Neuronal stem cell (in vitro differentiated cells): ENCODE results near the gene CGB7.
A peak's percentile ranks its signal among the peaks of the same experiment; 100 is the strongest.

Experiments
- DNase-seq: peaks from one replicate; pipeline ENCODE4 v3.0.0-alpha.2; 2013; ENCODE audit warnings: low spot score
- H2AFZ ChIP-seq: one replicate; pipeline ENCODE4 v1.6.1; 2013; ENCODE audit warnings: mild to moderate bottlenecking, low read length, inconsistent platforms
- H2AK5ac ChIP-seq: 2 replicates; pipeline ENCODE4 v1.6.1; 2013; ENCODE audit warnings: low read depth, mild to moderate bottlenecking, inconsistent platforms, low read length, moderate library complexity, mixed read lengths
- H2BK120ac ChIP-seq: 2 replicates; pipeline ENCODE4 v1.6.1; 2013; ENCODE audit warnings: low read depth, mild to moderate bottlenecking, inconsistent platforms, low read length, moderate library complexity, mixed read lengths
- H2BK12ac ChIP-seq: one replicate; pipeline ENCODE4 v1.6.1; 2013; ENCODE audit warnings: low read length, inconsistent platforms
- H2BK15ac ChIP-seq: 2 replicates; pipeline ENCODE4 v1.6.1; 2013; ENCODE audit warnings: mild to moderate bottlenecking, low read length, inconsistent platforms, mixed read lengths
- H2BK5ac ChIP-seq: one replicate; pipeline ENCODE4 v1.6.1; 2013; ENCODE audit warnings: inconsistent platforms, mild to moderate bottlenecking, low read length, moderate library complexity
- H3K14ac ChIP-seq: one replicate; pipeline ENCODE4 v1.6.1; 2013; ENCODE audit warnings: low read length, inconsistent platforms
- H3K18ac ChIP-seq: 2 replicates; pipeline ENCODE4 v1.6.1; 2013; ENCODE audit warnings: low read length, inconsistent platforms
- H3K23ac ChIP-seq: 2 replicates; pipeline ENCODE4 v1.6.1; 2013; ENCODE audit warnings: low read depth, mild to moderate bottlenecking, mixed read lengths, low read length, inconsistent platforms; ENCODE audit not compliant: poor library complexity
- H3K27ac ChIP-seq: replicated peaks from 3 replicates; pipeline ENCODE4 v1.5.1; 2013; ENCODE audit warnings: low read length, inconsistent platforms
- H3K27me3 ChIP-seq, 3 experiments: 2 replicates each; pipeline ENCODE4 v1.6.1; 2013; ENCODE audit warnings: low read length in 3 of 3, mild to moderate bottlenecking in 2 of 3, inconsistent platforms in 1 of 3, low read depth in 1 of 3, mixed read lengths in 1 of 3, moderate library complexity in 1 of 3; ENCODE audit not compliant: control insufficient read depth in 3 of 3, insufficient read depth in 3 of 3
- H3K36me3 ChIP-seq, 2 donors: replicated peaks in 1 of 2; 2 replicates each; pipeline ENCODE4 v1.6.1; 2013; ENCODE audit warnings: low read length in 2 of 2; ENCODE audit not compliant: control insufficient read depth in 2 of 2, insufficient read depth in 2 of 2
- H3K4ac ChIP-seq: 2 replicates; pipeline ENCODE4 v1.6.1; 2013; ENCODE audit warnings: inconsistent platforms, mild to moderate bottlenecking, low read length, moderate library complexity
- H3K4me1 ChIP-seq, 2 donors: 1 replicate in 1 of 2; 2 replicates in 1 of 2; pipeline ENCODE4 v1.6.1; 2013; ENCODE audit warnings: low read length in 2 of 2, low read depth in 1 of 2; ENCODE audit not compliant: control insufficient read depth in 2 of 2, insufficient read depth in 1 of 2
- H3K4me2 ChIP-seq: one replicate; pipeline ENCODE4 v1.6.1; 2013; ENCODE audit warnings: mild to moderate bottlenecking, low read length, inconsistent platforms; ENCODE audit not compliant: insufficient read depth, poor library complexity, severe bottlenecking
- H3K4me3 ChIP-seq, 2 donors: 2 replicates each; pipeline ENCODE4 v1.5.1; 2013; ENCODE audit warnings: low read length in 2 of 2, mild to moderate bottlenecking in 2 of 2, inconsistent platforms in 1 of 2, moderate library complexity in 1 of 2
- H3K79me1 ChIP-seq: one replicate; pipeline ENCODE4 v1.6.1; 2013; ENCODE audit warnings: low read depth, mild to moderate bottlenecking, inconsistent platforms, low read length, moderate library complexity
- H3K9ac ChIP-seq: one replicate; pipeline ENCODE4 v1.6.1; 2013; ENCODE audit warnings: mild to moderate bottlenecking, low read depth, low read length, inconsistent platforms; ENCODE audit not compliant: poor library complexity
- H3K9me3 ChIP-seq, 2 donors: replicated peaks in 1 of 2; 2 replicates each; pipeline versions ENCODE3 to v1.6.1; 2013; ENCODE audit warnings: low read length in 2 of 2, mild to moderate bottlenecking in 2 of 2, inconsistent platforms in 1 of 2, low read depth in 1 of 2, mixed read lengths in 1 of 2, moderate library complexity in 1 of 2; ENCODE audit not compliant: control insufficient read depth in 2 of 2, insufficient read depth in 1 of 2
- H4K8ac ChIP-seq: one replicate; pipeline ENCODE4 v1.6.1; 2013; ENCODE audit warnings: low read depth, mild to moderate bottlenecking, inconsistent platforms, low read length, moderate library complexity
- H4K91ac ChIP-seq: one replicate; pipeline ENCODE4 v1.6.1; 2013; ENCODE audit warnings: low read length, low read depth, mild to moderate bottlenecking, inconsistent platforms; ENCODE audit not compliant: poor library complexity
- WGBS, 2 donors: extraction: QIAGEN DNeasy Blood & Tissue Kit; methylation state at CpG; one replicate each; pipeline ENCODE4 v1.1.7; 2013; ENCODE audit warnings: missing lambda C conversion rate in 2 of 2, mixed read lengths in 1 of 2; ENCODE audit not compliant: insufficient read length in 2 of 2, insufficient replicate concordance in 1 of 2; ENCODE audit errors: extremely low coverage in 2 of 2; 5-methylcytosine and 5-hydroxymethylcytosine counted together

CGB7 gene

DNA sequence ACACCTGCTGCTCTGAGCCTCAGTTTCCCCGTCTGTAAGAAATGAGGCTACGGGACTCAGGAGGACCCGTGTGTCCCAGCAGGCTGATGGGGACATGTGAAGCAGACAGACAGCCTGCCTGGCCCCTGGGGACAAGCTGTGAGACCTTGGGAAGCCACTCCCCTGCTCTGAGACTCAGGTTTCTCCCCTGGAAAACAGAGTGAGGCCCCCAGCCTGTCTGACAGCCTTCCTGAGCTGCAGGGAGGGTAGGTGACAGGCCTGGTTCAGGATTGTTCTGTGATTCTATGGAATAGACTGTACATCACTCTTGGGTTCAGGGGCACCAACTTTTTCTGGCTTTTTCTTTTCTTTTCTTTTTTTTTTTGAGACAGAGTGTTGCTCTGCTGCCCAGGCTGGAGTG is 10.0 kb upstream of the CGB7 start:
- WGBS, 2 donors = no CpG with 5 or more reads among the region's 3 CpGs
- Histone ChIP-seq H3K18ac (peak overlapping the region; percentile 28), H3K9me3 (peaks cover 12 to 17% of the 10 kb centered on the region in 2 donors), H2BK15ac (no peak overlapping the region), H3K27me3 (peaks cover 10 to 80% (median 53%) of the 10 kb centered on the region in 3 experiments), H4K8ac (no peak overlapping the region), H3K4me3 (no peak overlapping the region), H3K27ac (no peak overlapping the region), H3K79me1 (no peaks in the 10 kb centered on the region), H2BK120ac (no peak overlapping the region), H3K4me1 (peaks cover 9 to 10% of the 10 kb centered on the region in 2 donors), H3K36me3 (no peaks in the 10 kb centered on the region), H3K9ac (peak overlapping the region; percentile 44), H3K4ac (no peak overlapping the region), H3K4me2 (no peak overlapping the region), H3K14ac (no peak overlapping the region), H2BK5ac (no peak overlapping the region), H2AFZ (no peak overlapping the region), H4K91ac (no peak overlapping the region), H3K23ac (no peak overlapping the region), H2BK12ac (no peak overlapping the region), H2AK5ac (no peak overlapping the region)
- DNase-seq = no peak

DNA sequence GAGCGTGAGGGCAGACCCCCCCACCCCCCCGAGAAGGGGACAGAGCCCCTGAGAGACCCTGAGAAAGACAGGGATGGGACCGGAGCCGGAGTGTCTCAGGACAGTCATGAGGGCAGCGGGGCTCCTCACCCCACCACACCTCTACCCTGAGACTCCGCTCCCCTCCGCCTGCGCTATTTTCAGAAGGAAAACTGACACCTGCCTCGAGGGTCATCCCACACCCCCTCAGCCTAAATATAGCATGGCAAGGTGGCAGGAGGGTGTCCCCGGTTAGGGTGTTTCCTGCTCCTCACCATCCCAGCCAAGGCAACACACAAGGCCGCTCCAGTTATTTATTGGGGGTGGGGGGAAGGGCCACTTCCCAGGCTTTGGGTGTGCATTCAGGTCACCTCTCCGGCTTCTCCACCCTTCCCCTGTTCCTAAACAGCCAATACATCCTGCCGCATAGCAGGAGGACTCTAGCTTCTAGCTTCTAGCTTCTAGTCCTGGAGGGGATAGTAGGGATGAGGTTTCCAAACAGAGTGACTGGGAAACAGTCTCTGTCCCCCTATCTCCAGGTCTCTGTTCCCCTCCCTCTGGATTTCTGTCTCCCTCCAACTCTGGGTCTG is 8.5 kb upstream of the CGB7 start:
- Histone ChIP-seq H2AK5ac (peak overlapping the region; percentile 21), H4K8ac (no peak overlapping the region), H3K27ac (no peak overlapping the region), H2BK15ac (peak overlapping the region; percentile 54), H3K4ac (no peak overlapping the region), H3K4me2 (no peak overlapping the region), H3K4me3 (no peak overlapping the region), H4K91ac (no peak overlapping the region), H2BK120ac (no peak overlapping the region), H2AFZ (no peak overlapping the region), H3K9ac (peak overlapping the region; percentile 25), H3K9me3 (peaks cover 4 to 15% of the 10 kb centered on the region in 2 donors), H3K27me3 (peaks cover 0 to 78% (median 39%) of the 10 kb centered on the region in 3 experiments), H3K4me1 (peaks cover 9 to 10% of the 10 kb centered on the region in 2 donors), H3K23ac (peak overlapping the region; percentile 76), H3K18ac (peak overlapping the region; percentile 79), H2BK12ac (no peak overlapping the region), H3K14ac (peak overlapping the region; percentile 11), H3K79me1 (no peaks in the 10 kb centered on the region), H2BK5ac (no peak overlapping the region), H3K36me3 (no peaks in the 10 kb centered on the region)
- no CpG with 5 or more reads among the region's 13 CpGs for WGBS, 2 donors
- no peak for DNase-seq

DNA sequence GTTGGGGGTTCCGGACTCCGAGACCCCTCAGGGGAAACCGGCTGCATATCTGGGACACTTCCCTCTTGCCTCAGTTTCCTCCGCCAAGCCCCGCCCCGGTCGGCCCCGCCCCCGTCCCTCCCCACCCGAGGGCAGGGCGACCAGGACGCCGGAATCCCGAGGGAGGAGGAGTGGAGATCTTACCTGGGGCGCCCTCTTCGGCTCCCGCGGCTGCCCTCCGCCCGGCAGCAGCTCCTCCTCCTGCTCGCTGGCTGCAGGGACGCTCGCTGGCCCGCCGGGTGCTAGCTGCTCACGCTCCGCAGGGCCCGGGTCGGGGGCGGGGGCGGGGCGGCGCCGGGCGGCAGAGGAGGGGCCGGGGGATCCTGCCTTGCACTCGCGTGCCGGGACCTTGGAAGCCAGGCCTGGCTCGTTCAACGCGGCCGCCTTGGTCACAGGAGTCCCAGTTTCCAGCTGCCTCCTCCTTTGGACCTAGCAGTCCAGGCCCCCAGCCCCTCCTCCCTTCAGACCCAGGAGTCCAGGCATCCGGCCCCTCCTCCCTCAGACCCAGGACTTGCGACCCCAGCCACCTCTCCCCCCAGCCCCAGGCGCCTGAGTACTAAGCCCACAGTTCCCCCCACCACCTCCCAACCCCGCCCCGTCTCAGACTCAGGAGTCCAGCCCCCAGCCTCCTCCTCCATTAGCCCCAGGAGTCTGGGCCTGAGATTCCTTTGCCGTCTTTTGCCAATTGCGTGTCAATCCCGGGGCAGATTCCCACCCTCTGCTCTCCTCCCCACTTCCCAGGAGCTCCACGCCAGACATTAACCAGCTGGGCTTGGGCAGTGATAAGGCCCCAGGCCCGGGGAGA is 7.4 kb upstream of the CGB7 start, which contains the start of gene NTF4:
NTF4 (minus strand) TSS at position 51 of the 844 bp plus-strand sequence. CDS start 2,821 bp downstream, outside the sequence.
- H2AK5ac ChIP-seq = peak within 1 kb of the TSS; percentile 94
- H2BK120ac ChIP-seq = peak within 1 kb of the TSS; percentile 61
- H2BK5ac ChIP-seq = peak within 1 kb of the TSS; percentile 29
- peak within 1 kb of the TSS; percentile 34 to 69 for H3K4me3 ChIP-seq
- no peak within 1 kb of the TSS for H4K8ac ChIP-seq
- H3K79me1 ChIP-seq = no peaks in the 10 kb centered on the region
- H2BK15ac ChIP-seq = peak within 1 kb of the TSS; percentile 96
- peak within 1 kb of the TSS; percentile 24 for H2BK12ac ChIP-seq
- H3K4me1 ChIP-seq = peaks cover 9 to 10% of the 10 kb centered on the region in 2 donors
- peak within 1 kb of the TSS; percentile 35 for H3K4me2 ChIP-seq
- H3K4ac ChIP-seq = peak within 1 kb of the TSS; percentile 23
- peak within 1 kb of the TSS; percentile 93 for H2AFZ ChIP-seq
- no peak within 1 kb of the TSS for H4K91ac ChIP-seq
- peaks cover 4 to 8% of the 10 kb centered on the region in 2 donors for H3K9me3 ChIP-seq
- H3K23ac ChIP-seq = peak within 1 kb of the TSS; percentile 75
- no CpG with 5 or more reads among the region's 53 CpGs for whole genome bisulfite sequencing, 2 donors
- no peaks in the 10 kb centered on the region for H3K36me3 ChIP-seq
- H3K27me3 ChIP-seq = peaks cover 0 to 78% (median 29%) of the 10 kb centered on the region in 3 experiments
- H3K9ac ChIP-seq = peak within 1 kb of the TSS; percentile 66
- peak; percentile 71 for DNase-seq
- H3K27ac ChIP-seq = no peak within 1 kb of the TSS
- H3K18ac ChIP-seq = peak within 1 kb of the TSS; percentile 91
- peak within 1 kb of the TSS; percentile 21 for H3K14ac ChIP-seq
